ENCODE measurements around the gene HOXD1. TPM values are rescaled to one million over a fixed set of nuclear protein-coding genes. Genes with fewer than 3 reads are reported as not detected.

HOXD1 gene
- total and polyA plus RNA-seq, 10 donors, result 0.49 to 4.5 (median 1.4) TPM

DNA sequence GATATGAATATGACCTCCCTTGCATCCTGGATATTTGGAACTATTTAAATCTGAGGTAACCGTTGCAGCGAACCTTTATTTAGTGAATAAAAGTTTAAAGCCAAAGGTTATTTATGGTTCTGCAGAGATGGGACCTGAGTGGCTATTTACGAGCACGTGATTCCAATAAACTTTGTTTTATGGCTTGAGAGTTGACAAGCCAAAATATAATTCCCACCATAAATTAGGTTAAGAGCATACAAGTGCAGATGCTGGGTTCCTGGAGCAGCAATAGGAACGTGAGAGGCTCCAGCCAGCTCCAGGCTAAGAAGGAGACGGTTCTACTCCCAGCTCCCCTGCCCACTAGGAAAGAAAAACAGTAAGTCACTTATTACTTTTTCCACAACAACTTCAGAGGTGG lies 42.4 kb upstream of the HOXD1 start:
- no peak for DNase-seq
- Histone ChIP-seq H3K4me1 (peaks cover 0 to 14% (median under 1%) of the 10 kb centered on the region in 6 donors), H3K36me3 (no peaks in the 10 kb centered on the region), H3K27me3 (replicated peaks in 1 of 7) (peaks cover 0 to 100% (median 49%) of the 10 kb centered on the region in 7 donors), H3K27ac (no peak overlapping the region), H3K9me3 (no peaks in the 10 kb centered on the region), H3K4me3 (no peak overlapping the region)
- intact Hi-C loops (cut with DNase I; ENCODE audit: low total_unique reads), result no loop called here
- TF ChIP-seq POLR2AphosphoS5 (IDR thresholded peaks at IDR 0.05) (no peak), POLR2A (IDR thresholded peaks at IDR 0.05) (no peak)
- TF ChIP-seq, protein P1, sequence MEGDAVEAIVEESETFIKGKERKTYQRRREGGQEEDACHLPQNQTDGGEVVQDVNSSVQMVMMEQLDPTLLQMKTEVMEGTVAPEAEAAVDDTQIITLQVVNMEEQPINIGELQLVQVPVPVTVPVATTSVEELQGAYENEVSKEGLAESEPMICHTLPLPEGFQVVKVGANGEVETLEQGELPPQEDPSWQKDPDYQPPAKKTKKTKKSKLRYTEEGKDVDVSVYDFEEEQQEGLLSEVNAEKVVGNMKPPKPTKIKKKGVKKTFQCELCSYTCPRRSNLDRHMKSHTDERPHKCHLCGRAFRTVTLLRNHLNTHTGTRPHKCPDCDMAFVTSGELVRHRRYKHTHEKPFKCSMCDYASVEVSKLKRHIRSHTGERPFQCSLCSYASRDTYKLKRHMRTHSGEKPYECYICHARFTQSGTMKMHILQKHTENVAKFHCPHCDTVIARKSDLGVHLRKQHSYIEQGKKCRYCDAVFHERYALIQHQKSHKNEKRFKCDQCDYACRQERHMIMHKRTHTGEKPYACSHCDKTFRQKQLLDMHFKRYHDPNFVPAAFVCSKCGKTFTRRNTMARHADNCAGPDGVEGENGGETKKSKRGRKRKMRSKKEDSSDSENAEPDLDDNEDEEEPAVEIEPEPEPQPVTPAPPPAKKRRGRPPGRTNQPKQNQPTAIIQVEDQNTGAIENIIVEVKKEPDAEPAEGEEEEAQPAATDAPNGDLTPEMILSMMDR (IDR thresholded peaks at IDR 0.05 in 8 of 11, conservative IDR thresholded peaks at IDR 0.05 in 3 of 11), result no peak
- WGBS, 5 donors, result 21 to 46% (median 33%) methylated on average over 6 of the region's 6 CpGs

DNA sequence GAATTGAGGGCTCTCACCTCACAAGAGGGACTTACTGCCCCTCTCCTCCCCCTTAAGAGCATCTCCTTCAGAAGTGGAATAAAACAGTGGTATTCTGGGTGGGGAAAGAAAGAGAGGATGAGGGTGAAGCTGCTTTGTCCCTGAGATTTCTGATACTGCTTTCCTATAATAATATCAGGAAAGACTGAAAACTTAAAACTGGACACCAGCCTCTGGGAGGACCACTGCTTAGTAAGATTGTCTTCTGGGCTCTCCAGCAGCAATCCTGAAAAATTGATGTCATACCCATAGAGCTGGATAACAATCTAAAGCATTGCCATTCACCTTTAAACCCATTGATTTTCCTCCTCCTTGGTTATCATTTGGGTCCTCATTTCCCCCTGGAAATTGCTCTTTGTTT lies 41.8 kb upstream of the HOXD1 start:
- no peak for DNase-seq
- Histone ChIP-seq H3K27ac (no peak overlapping the region), H3K9me3 (no peaks in the 10 kb centered on the region), H3K27me3 (replicated peaks in 1 of 7) (peaks cover 0 to 100% (median 54%) of the 10 kb centered on the region in 7 donors), H3K36me3 (no peaks in the 10 kb centered on the region), H3K4me3 (no peak overlapping the region), H3K4me1 (peaks cover 0 to 14% (median 2%) of the 10 kb centered on the region in 6 donors)
- TF ChIP-seq, protein P1 (IDR thresholded peaks at IDR 0.05 in 8 of 11, conservative IDR thresholded peaks at IDR 0.05 in 3 of 11), result no peak
- TF ChIP-seq POLR2A (IDR thresholded peaks at IDR 0.05) (no peak), POLR2AphosphoS5 (IDR thresholded peaks at IDR 0.05) (no peak)
- intact Hi-C loops (cut with DNase I; ENCODE audit: low total_unique reads), result no loop called here

DNA sequence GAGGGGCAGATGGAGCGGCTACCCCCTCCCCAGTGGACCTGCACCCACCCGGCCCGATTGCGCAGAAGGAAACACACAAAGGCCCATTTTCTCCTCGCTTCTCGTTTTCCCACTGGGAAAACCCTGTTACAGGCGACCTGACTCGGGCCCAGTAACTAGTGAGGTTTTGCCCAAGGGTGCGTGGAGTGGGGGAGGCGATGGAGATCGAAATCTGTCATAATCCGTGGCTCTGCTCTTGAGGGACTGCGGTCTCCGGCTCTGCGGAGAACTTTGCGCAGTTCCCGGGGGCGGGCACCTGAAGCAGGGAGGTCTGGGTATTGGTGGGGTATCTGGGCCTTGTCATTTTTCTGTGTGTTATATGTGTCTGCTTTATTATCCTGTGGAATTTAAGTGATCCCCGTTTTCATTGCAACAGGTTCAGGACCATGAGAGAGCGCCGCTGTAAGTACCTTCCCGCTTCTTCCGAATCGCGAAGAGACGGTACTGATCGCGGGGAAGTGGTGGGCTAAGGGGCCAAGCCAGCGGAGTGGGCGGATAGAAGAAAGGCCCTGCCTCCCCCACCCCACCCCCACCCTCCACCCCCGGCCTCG lies 41.2 kb upstream of the HOXD1 start:
- WGBS, 5 donors, result 24 to 45% (median 34%) methylated on average over 28 to 32 of the region's 32 CpGs
- DNase-seq, result peak; percentile 41
- TF ChIP-seq, protein P1 (IDR thresholded peaks at IDR 0.05 in 8 of 11, conservative IDR thresholded peaks at IDR 0.05 in 3 of 11), result no peak
- TF ChIP-seq POLR2A (IDR thresholded peaks at IDR 0.05), result no peak
- no peak for TF ChIP-seq POLR2AphosphoS5 (IDR thresholded peaks at IDR 0.05)
- no peak overlapping the region for H3K4me3 ChIP-seq
- no peaks in the 10 kb centered on the region for H3K9me3 ChIP-seq
- peaks cover 0 to 100% (median 59%) of the 10 kb centered on the region in 7 donors for H3K27me3 ChIP-seq (replicated peaks in 1 of 7)
- H3K36me3 ChIP-seq, result no peaks in the 10 kb centered on the region
- intact Hi-C loops (cut with DNase I; ENCODE audit: low total_unique reads), result no loop called here
- H3K4me1 ChIP-seq, result peaks cover 0 to 19% (median 4%) of the 10 kb centered on the region in 6 donors
- no peak overlapping the region for H3K27ac ChIP-seq

DNA sequence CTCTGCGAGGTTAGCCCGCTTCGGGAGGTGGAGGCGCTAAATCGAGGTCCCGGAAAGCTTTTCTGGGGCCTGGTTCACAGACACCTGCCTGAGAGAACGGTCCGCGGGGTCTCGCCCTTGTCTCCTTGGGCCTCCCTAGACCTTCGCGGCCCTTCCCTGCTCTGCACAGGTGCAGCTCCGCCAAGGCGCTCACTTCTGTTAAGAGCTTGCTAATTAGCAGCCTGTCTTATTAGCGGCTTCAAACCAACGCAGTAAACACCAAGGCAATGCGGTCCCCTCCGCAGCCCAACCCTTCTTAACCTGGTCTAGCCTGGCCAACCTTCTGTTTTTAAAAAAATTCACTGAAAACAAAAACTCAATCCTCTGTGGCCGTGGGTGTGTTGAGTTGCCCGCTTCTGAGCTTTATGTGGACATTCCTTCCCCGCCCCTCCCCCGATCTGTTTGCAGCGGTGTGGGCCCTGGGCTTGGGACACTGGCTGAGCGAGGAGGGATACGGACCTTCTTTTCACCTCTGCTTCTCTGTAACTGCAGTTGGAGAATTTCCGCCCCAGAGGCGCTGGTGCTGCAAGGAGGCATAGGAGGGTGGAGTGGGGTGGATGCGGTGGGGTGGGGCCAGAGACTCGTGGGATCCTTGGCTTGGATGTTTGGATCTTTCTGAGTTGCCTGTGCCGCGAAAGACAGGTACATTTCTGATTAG lies 40.5 kb upstream of the HOXD1 start:
- no peak for DNase-seq
- Histone ChIP-seq H3K36me3 (no peaks in the 10 kb centered on the region), H3K4me1 (peaks cover 0 to 25% (median 7%) of the 10 kb centered on the region in 6 donors), H3K9me3 (no peaks in the 10 kb centered on the region), H3K27ac (no peak overlapping the region), H3K4me3 (no peak overlapping the region), H3K27me3 (replicated peaks in 1 of 7) (peaks cover 0 to 100% (median 65%) of the 10 kb centered on the region in 7 donors)
- 23 to 37% (median 30%) methylated on average over 24 to 31 of the region's 31 CpGs for WGBS, 5 donors
- TF ChIP-seq POLR2AphosphoS5 (IDR thresholded peaks at IDR 0.05), result no peak
- intact Hi-C loops (cut with DNase I; ENCODE audit: low total_unique reads), result no loop called here
